Epithelial cell of proximal tubule (primary cell): ENCODE data around the gene ILDR2. TPM values are rescaled to one million over a fixed set of nuclear protein-coding genes. Genes with fewer than 3 reads are reported as not detected.

Experiments used
- DNase-seq: peaks from one replicate; pipeline ENCODE4 v3.0.0-alpha.2; 2011; ENCODE audit warnings: low read depth
- H3K4me3 ChIP-seq: 2 replicates; pipeline ENCODE4 v1.5.1; 2011; ENCODE audit warnings: low read depth, mild to moderate bottlenecking, low read length
- total RNA-seq: library from RNA; depleted of rRNA; stranded (reverse); fragments of >200 nt; gene quantifications from 2 replicates; pipeline ENCODE4 v1.2.3, GENCODE V29; 2015
- TF ChIP-seq, protein P1 (sequence below): conservative IDR thresholded peaks from 2 replicates; pipeline ENCODE4 v1.5.1; 2012; ENCODE audit warnings: low read depth, mild to moderate bottlenecking, low read length

Gene ILDR2
- total RNA-seq, 1 donor from 2014 or later, result 0.86 TPM

DNA sequence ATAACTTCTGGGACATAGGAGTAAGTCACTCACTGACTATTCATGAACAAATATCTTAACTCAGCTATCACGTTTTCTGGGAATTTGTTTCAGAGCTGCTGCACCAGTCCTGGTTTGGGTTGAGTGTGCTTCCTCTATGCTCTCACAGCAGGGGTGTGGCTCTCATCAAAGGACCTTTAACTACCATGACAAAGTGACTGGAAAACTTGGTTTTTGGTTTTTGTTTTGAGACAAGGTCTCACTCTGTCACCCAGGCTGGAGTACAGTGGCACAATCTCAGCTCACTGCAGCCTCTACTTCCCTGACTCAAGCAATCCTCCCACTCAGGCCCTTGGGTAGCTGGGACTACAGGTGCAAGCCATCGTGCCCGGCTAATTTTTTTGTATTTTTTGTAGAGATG lies 4.1 kb downstream of the ILDR2 start:
- no peak for DNase-seq
- H3K4me3 ChIP-seq, result no peak overlapping the region
- TF ChIP-seq, protein P1, sequence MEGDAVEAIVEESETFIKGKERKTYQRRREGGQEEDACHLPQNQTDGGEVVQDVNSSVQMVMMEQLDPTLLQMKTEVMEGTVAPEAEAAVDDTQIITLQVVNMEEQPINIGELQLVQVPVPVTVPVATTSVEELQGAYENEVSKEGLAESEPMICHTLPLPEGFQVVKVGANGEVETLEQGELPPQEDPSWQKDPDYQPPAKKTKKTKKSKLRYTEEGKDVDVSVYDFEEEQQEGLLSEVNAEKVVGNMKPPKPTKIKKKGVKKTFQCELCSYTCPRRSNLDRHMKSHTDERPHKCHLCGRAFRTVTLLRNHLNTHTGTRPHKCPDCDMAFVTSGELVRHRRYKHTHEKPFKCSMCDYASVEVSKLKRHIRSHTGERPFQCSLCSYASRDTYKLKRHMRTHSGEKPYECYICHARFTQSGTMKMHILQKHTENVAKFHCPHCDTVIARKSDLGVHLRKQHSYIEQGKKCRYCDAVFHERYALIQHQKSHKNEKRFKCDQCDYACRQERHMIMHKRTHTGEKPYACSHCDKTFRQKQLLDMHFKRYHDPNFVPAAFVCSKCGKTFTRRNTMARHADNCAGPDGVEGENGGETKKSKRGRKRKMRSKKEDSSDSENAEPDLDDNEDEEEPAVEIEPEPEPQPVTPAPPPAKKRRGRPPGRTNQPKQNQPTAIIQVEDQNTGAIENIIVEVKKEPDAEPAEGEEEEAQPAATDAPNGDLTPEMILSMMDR, result no peak

DNA sequence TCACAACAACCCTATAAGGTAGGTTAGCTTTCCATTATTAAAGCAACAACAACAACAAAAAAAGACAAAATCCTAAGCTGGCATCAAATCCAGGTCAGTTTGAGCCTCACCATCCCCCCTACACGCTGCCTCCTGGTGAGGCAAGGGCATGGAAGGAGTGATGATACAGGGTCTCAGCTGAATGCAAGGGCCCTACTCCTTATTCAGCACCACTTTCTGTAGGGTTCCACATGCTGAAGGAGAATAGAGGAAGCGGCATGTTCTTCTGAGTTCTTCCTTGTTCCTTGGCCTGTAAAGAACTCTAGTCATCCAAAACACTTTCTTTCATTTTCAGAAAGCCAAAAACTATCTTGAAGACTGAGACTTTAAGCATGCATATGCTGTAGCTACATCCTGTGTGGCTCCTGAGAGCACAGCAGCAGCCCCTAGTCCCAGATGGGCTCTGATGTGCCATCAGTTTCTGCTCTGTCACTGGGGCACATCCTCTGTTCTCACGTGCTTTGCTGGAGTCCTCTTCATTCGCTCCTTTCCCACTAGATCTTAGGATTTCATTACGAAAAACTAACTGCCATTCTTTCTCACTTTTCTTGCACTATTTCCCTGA lies 6.2 kb downstream of the ILDR2 start:
- TF ChIP-seq, protein P1, result no peak
- no peak overlapping the region for H3K4me3 ChIP-seq
- DNase-seq, result no peak

DNA sequence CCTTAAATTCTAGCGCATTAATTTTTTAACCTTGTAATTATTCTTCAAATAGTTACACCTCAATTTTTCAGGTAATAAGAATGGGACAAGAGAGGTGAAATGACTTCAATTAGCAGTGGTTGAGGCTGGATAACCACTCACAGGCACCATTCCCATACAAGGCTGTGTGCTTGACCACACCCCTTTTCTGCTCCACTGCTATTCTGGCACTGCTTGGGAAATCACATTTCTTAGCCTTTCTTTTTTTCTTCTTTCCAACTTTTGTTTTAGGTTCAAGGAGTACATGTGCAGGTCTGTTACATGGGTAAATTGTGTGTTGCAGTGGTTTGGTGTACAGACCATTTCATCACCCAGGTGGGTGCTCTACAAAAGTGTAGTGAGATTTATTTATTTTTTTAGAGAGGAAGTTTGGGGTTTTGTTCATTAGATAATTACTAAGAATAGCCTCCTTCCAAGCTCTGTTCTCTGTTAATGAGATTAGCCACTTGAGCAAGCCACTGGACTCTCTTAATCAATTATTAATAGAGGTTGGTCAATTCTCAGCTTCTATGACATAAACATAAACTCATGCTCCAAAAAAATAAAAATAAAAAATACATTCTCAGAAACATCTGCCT lies 14.4 kb downstream of the ILDR2 start:
- DNase-seq, result peak; percentile 90
- TF ChIP-seq, protein P1, result no peak
- H3K4me3 ChIP-seq, result no peak overlapping the region

DNA sequence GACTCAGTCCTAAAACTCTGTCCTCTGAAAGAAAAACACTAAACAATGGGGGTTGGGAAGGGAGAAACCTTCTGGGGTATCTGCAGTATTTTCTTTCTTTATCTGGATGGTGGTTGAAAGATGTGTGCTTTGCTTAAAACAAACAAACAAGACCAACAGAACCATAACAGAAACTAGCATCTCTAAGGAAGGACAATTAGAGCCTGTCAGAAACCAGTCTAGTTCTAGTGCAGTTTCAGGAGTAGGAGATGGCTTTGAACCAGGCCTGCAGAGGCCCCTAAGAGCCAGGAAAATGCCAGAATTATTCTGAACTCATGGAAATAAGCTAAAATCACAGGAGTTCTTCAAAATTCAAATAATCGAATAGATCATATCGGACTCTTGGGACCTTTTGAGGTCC lies 18.5 kb downstream of the ILDR2 start:
- H3K4me3 ChIP-seq, result no peak overlapping the region
- no peak for DNase-seq
- TF ChIP-seq, protein P1, result no peak

DNA sequence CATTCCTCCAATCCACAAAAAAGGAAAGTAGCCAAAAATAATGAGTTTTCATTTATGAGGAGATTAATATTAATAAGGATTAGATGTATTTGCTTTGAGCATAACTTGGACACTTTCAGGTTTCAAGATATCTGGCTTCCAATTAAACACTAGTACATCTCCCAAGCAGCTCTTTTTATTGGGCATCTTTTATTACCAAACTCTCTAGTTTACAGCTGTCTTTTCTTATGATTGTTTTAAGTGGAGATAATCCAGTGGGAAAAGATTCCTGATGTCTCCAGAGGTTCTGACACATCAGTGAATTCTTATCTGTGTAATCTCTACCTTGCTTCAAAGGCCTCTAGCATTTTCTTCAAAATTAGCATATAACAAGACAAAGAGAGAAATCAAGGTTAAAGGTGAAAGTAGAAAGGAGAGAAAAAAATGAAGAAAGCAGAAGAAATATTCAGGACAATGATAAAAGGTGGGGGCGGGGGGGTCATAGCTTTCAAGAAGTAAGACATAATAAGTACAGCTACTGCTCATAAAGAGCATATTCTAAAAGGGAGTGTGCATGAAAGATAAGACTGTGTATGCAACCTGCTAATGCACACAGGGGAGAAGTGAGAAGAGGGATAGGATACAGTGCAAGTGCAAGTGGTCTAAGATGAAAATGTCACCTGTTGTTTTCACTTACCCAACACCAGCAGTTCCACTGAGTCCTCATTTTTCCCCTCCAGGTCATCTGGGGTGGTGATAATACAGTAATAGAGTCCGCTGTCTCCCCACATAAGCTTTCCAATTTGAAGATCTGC lies 19.1 kb downstream of the ILDR2 start:
- TF ChIP-seq, protein P1, result no peak
- DNase-seq, result no peak
- no peak overlapping the region for H3K4me3 ChIP-seq

DNA sequence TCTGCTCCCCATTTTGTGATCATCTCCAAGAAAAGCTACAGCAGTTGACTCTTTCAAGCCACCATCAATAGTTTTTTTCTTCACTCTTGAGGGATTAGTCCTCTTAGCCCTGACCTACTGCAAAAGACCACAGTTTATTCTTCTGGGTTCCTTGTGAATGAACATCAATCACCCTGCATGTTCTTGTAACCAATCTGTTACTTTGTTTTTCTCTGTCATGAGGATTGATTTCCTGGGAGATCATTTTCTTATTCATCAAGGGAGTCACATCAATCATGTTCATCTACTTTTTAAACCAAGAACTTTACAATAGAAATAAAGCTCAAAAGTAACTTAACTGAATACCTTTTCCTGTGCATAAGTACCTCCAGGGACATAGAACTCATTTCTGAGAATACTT lies 21.8 kb downstream of the ILDR2 start:
- no peak for DNase-seq

More for the DNA sequence above, 21.8 kb downstream of the ILDR2 start:
- TF ChIP-seq, protein P1, result no peak
- no peak overlapping the region for H3K4me3 ChIP-seq
